GM19035 (cell line): ENCODE data around the gene UBXN10.
"Not testable (repeated sequence)": the region's sequence is repeated elsewhere in the genome, so short reads cannot be mapped to it uniquely, and the experiment has no call there.

Experiments used
- ATAC-seq: cut with Tn5 transposase; IDR thresholded peaks from one replicate; pipeline ENCODE4 v1.9.1; 2021; ENCODE audit not compliant: unreplicated experiment

UBXN10 gene

GRCh38 chr1:20199403-20199802, 13.5 kb downstream of the UBXN10 start:
- no peak for ATAC-seq

GRCh38 chr1:20199840-20200239, 13.9 kb downstream of the UBXN10 start:
- no peak for ATAC-seq

GRCh38 chr1:20200966-20201365, 15.1 kb downstream of the UBXN10 start:
- ATAC-seq, result no peak

- no peak for ATAC-seq
Observed at GRCh38 chr1:20202166-20202565, 16.3 kb downstream of the UBXN10 start.

- no peak for ATAC-seq
Observed at GRCh38 chr1:20207546-20207945, 21.6 kb downstream of the UBXN10 start.

GRCh38 chr1:20209471-20209870, 23.6 kb downstream of the UBXN10 start:
- ATAC-seq, result no peak

GRCh38 chr1:20210736-20211460, 25.0 kb downstream of the UBXN10 start:
- ATAC-seq, result no peak

GRCh38 chr1:20211511-20211931, 25.6 kb downstream of the UBXN10 start:
- no peak for ATAC-seq

GRCh38 chr1:20212085-20212684, 26.3 kb downstream of the UBXN10 start:
- ATAC-seq, result no peak

GRCh38 chr1:20212685-20213331, 26.9 kb downstream of the UBXN10 start:
- ATAC-seq, result no peak

GRCh38 chr1:20215716-20216115, 29.8 kb downstream of the UBXN10 start:
- no peak for ATAC-seq

- ATAC-seq, result no peak
Observed at GRCh38 chr1:20216574-20216973, 30.7 kb downstream of the UBXN10 start.

GRCh38 chr1:20219053-20219452, 33.2 kb downstream of the UBXN10 start:
- ATAC-seq, result not testable (repeated sequence)

GRCh38 chr1:20220036-20220435, 34.1 kb downstream of the UBXN10 start:
- ATAC-seq, result no peak

GRCh38 chr1:20223106-20223505, 37.2 kb downstream of the UBXN10 start:
- no peak for ATAC-seq

- ATAC-seq, result no peak
Observed at GRCh38 chr1:20223551-20224419, 37.9 kb downstream of the UBXN10 start.

GRCh38 chr1:20224546-20224945, 38.6 kb downstream of the UBXN10 start:
- ATAC-seq, result no peak

GRCh38 chr1:20227704-20228103, 41.8 kb downstream of the UBXN10 start:
- ATAC-seq, result no peak

- no peak for ATAC-seq
Observed at GRCh38 chr1:20228314-20228825, 42.5 kb downstream of the UBXN10 start.

- no peak for ATAC-seq
Observed at GRCh38 chr1:20229171-20229570, 43.3 kb downstream of the UBXN10 start.

- not testable (repeated sequence) for ATAC-seq
Observed at GRCh38 chr1:20232564-20232963, 46.7 kb downstream of the UBXN10 start.
